Measurements from ENCODE around the gene SDHAF3.

Gene SDHAF3

DNA sequence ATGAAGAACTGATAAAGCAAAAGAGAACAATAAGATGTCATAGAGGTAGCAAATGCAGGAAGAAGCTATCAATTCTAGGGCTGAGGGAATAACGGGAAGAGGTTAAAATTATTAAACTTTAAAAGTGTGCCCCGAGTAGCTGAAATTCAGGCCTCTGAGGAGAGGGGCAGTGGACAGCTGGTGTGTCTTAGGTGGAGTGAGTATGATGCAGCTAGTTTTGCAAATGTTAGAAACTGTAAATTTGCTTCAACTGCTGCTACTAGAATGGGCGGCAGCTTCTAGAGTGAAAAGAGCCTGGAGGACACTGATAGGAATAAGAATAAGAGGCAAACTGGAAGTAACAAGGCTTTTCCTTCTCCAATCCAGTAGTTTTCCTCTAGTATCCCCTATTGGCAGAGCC, 87.3 kb downstream of the SDHAF3 start:
- TF ChIP-seq POLR2AphosphoS5 (IDR thresholded peaks at IDR 0.05; ENCODE audit: low read depth, low read length), result no peak
- TF ChIP-seq, protein P1, sequence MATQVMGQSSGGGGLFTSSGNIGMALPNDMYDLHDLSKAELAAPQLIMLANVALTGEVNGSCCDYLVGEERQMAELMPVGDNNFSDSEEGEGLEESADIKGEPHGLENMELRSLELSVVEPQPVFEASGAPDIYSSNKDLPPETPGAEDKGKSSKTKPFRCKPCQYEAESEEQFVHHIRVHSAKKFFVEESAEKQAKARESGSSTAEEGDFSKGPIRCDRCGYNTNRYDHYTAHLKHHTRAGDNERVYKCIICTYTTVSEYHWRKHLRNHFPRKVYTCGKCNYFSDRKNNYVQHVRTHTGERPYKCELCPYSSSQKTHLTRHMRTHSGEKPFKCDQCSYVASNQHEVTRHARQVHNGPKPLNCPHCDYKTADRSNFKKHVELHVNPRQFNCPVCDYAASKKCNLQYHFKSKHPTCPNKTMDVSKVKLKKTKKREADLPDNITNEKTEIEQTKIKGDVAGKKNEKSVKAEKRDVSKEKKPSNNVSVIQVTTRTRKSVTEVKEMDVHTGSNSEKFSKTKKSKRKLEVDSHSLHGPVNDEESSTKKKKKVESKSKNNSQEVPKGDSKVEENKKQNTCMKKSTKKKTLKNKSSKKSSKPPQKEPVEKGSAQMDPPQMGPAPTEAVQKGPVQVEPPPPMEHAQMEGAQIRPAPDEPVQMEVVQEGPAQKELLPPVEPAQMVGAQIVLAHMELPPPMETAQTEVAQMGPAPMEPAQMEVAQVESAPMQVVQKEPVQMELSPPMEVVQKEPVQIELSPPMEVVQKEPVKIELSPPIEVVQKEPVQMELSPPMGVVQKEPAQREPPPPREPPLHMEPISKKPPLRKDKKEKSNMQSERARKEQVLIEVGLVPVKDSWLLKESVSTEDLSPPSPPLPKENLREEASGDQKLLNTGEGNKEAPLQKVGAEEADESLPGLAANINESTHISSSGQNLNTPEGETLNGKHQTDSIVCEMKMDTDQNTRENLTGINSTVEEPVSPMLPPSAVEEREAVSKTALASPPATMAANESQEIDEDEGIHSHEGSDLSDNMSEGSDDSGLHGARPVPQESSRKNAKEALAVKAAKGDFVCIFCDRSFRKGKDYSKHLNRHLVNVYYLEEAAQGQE (IDR thresholded peaks at IDR 0.05; ENCODE audit: insufficient read depth in 1 of 2, low read depth in 2 of 2, low read length in 2 of 2), result no peak
- no peak for TF ChIP-seq TAF1 (IDR thresholded peaks at IDR 0.05; ENCODE audit: borderline replicate concordance, insufficient read depth, low read length)
- TF ChIP-seq FOXP2 (optimal IDR thresholded peaks at IDR 0.05; ENCODE audit: borderline replicate concordance, extremely low read depth, extremely low read length, insufficient read depth), result no peak
- TF ChIP-seq SIN3A (IDR thresholded peaks at IDR 0.05; ENCODE audit: borderline replicate concordance, insufficient read depth, low read length), result no peak

DNA sequence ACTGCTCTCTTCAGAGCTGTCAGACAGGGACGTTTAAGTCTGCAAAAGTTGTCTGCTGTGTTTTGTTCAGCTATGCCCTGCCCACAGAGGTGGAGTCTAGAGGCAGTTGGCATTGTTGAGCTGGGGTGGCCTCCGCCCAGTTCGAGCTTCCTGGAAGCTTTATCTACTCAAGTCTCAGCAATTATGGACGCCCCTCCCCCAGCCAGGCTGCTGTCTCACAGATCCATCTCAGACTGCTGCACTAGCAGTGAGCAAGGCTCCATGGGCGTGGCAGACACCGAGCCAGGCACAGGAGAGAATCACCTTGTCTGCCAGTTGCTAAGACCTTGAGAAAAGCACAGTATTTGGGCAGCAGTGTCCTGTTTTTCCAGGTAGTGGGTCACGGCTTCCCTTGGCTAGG, 98.1 kb downstream of the SDHAF3 start:
- TF ChIP-seq POLR2AphosphoS5 (IDR thresholded peaks at IDR 0.05; ENCODE audit: low read depth, low read length), result no peak
- TF ChIP-seq, protein P1 (IDR thresholded peaks at IDR 0.05; ENCODE audit: insufficient read depth in 1 of 2, low read depth in 2 of 2, low read length in 2 of 2), result no peak
- no peak for TF ChIP-seq TAF1 (IDR thresholded peaks at IDR 0.05; ENCODE audit: borderline replicate concordance, insufficient read depth, low read length)
- no peak for TF ChIP-seq SIN3A (IDR thresholded peaks at IDR 0.05; ENCODE audit: borderline replicate concordance, insufficient read depth, low read length)
- TF ChIP-seq FOXP2 (optimal IDR thresholded peaks at IDR 0.05; ENCODE audit: borderline replicate concordance, extremely low read depth, extremely low read length, insufficient read depth), result no peak

DNA sequence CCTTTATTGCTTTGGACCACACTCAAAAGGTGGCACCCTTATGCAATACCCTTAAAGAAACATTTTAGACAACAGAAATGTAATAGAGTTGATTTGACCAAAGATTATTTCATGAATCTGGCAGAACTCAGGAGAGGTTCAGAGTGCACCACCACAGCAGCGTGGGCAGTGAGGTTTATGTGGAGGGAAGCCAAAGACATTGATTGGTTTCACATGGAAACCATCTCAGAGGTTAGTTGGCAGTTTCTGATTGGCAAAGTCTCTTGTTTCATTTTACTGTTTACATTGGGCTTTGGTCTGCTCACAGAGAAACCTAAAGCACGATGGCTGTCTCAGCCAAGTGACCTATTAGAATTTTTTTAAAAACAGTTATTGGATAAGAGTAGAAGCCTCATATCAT, 101.3 kb downstream of the SDHAF3 start:
- TF ChIP-seq FOXP2 (optimal IDR thresholded peaks at IDR 0.05; ENCODE audit: borderline replicate concordance, extremely low read depth, extremely low read length, insufficient read depth), result no peak
- TF ChIP-seq, protein P1 (IDR thresholded peaks at IDR 0.05; ENCODE audit: insufficient read depth in 1 of 2, low read depth in 2 of 2, low read length in 2 of 2), result no peak
- TF ChIP-seq POLR2AphosphoS5 (IDR thresholded peaks at IDR 0.05; ENCODE audit: low read depth, low read length), result no peak
- no peak for TF ChIP-seq SIN3A (IDR thresholded peaks at IDR 0.05; ENCODE audit: borderline replicate concordance, insufficient read depth, low read length)
- TF ChIP-seq TAF1 (IDR thresholded peaks at IDR 0.05; ENCODE audit: borderline replicate concordance, insufficient read depth, low read length), result no peak

DNA sequence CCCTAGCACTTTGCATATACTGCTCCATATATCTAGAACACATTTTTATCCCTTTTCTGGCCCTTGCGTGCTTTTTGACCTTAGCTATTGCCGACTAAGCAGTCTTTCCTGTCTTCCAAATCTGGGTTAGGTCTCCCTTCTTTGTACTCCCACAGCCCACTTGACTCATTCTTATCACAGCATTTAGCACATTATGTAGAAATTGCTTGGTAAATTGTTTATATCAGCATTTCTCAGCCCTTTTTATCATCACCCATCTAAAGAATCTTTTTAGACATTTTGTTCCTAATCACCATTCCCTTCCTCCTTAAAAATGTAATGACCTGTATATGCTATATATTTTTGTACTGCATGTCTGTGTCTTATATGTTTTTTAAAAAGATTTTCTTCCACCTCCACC, 101.7 kb downstream of the SDHAF3 start:
- TF ChIP-seq SIN3A (IDR thresholded peaks at IDR 0.05; ENCODE audit: borderline replicate concordance, insufficient read depth, low read length) (no peak), POLR2AphosphoS5 (IDR thresholded peaks at IDR 0.05; ENCODE audit: low read depth, low read length) (no peak), TAF1 (IDR thresholded peaks at IDR 0.05; ENCODE audit: borderline replicate concordance, insufficient read depth, low read length) (no peak), FOXP2 (optimal IDR thresholded peaks at IDR 0.05; ENCODE audit: borderline replicate concordance, extremely low read depth, extremely low read length, insufficient read depth) (no peak)
- TF ChIP-seq, protein P1 (IDR thresholded peaks at IDR 0.05; ENCODE audit: insufficient read depth in 1 of 2, low read depth in 2 of 2, low read length in 2 of 2), result no peak

DNA sequence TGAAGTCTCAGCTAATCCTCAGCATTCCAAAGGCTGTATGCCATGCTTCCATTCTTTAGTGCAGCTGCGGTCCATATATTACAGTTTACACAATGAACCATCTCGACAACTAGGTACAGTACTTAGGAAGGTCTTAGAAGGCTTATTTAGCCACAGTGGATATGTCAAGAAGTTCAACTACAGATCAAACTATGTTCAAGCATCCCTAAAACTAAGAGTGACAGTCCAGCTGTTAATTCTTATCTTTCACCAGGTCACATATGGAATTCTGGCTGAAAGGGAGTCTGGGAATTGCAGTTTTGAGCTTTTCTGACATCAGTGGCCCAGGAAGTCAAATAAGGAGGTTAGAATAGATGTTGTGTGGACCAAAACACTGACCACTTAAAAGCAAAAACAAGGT, 106.8 kb downstream of the SDHAF3 start:
- no peak for TF ChIP-seq SIN3A (IDR thresholded peaks at IDR 0.05; ENCODE audit: borderline replicate concordance, insufficient read depth, low read length)
- TF ChIP-seq TAF1 (IDR thresholded peaks at IDR 0.05; ENCODE audit: borderline replicate concordance, insufficient read depth, low read length), result no peak
